ENCODE measurements around the gene XCL1.

The XCL1 gene

GRCh38 chr1:168614235-168614634 lies 37.8 kb downstream of the XCL1 start:
- Histone ChIP-seq H3K9me3 (ENCODE audit: insufficient read depth, low read length) (no peaks in the 10 kb centered on the region), H2AFZ (ENCODE audit: low read depth, low read length) (no peak overlapping the region), H3K4me3 (ENCODE audit: low read length) (no peak overlapping the region), H3K9ac (ENCODE audit: low read length) (no peak overlapping the region), H3K79me2 (ENCODE audit: low read length) (no peaks in the 10 kb centered on the region), H3K4me1 (ENCODE audit: low read length) (peaks cover 3% of the 10 kb centered on the region; the same call in 1 of the 2 replicates), H3K27me3 (ENCODE audit: low read depth, low read length) (no peaks in the 10 kb centered on the region), H3K36me3 (replicated peaks; ENCODE audit: low read depth, low read length) (no peaks in the 10 kb centered on the region), H4K20me1 (ENCODE audit: insufficient read depth, low read length) (no peaks in the 10 kb centered on the region), H3K4me2 (ENCODE audit: low read length) (no peak overlapping the region), H3K27ac (ENCODE audit: low read length) (no peak overlapping the region)
- TF ChIP-seq CTCF (IDR thresholded peaks at IDR 0.05; ENCODE audit: low read depth, low read length), result no peak
- TF ChIP-seq EZH2phosphoT487 (IDR thresholded peaks at IDR 0.05; ENCODE audit: low read depth), result no peak

- H3K79me2 ChIP-seq (ENCODE audit: low read length), result no peaks in the 10 kb centered on the region
- no peak overlapping the region for H2AFZ ChIP-seq (ENCODE audit: low read depth, low read length)
- TF ChIP-seq EZH2phosphoT487 (IDR thresholded peaks at IDR 0.05; ENCODE audit: low read depth) (no peak), CTCF (IDR thresholded peaks at IDR 0.05; ENCODE audit: low read depth, low read length) (no peak)
- no peak overlapping the region for H3K9ac ChIP-seq (ENCODE audit: low read length)
- peaks cover 3% of the 10 kb centered on the region; the same call in 1 of the 2 replicates for H3K4me1 ChIP-seq (ENCODE audit: low read length)
- no peaks in the 10 kb centered on the region for H3K27me3 ChIP-seq (ENCODE audit: low read depth, low read length)
- no peak overlapping the region for H3K4me3 ChIP-seq (ENCODE audit: low read length)
- H3K4me2 ChIP-seq (ENCODE audit: low read length), result no peak overlapping the region
- H3K36me3 ChIP-seq (replicated peaks; ENCODE audit: low read depth, low read length), result no peaks in the 10 kb centered on the region
- no peaks in the 10 kb centered on the region for H4K20me1 ChIP-seq (ENCODE audit: insufficient read depth, low read length)
- no peaks in the 10 kb centered on the region for H3K9me3 ChIP-seq (ENCODE audit: insufficient read depth, low read length)
- no peak overlapping the region for H3K27ac ChIP-seq (ENCODE audit: low read length)
These were observed 39.6 kb downstream of the XCL1 start for GRCh38 chr1:168615965-168616364.

DNA sequence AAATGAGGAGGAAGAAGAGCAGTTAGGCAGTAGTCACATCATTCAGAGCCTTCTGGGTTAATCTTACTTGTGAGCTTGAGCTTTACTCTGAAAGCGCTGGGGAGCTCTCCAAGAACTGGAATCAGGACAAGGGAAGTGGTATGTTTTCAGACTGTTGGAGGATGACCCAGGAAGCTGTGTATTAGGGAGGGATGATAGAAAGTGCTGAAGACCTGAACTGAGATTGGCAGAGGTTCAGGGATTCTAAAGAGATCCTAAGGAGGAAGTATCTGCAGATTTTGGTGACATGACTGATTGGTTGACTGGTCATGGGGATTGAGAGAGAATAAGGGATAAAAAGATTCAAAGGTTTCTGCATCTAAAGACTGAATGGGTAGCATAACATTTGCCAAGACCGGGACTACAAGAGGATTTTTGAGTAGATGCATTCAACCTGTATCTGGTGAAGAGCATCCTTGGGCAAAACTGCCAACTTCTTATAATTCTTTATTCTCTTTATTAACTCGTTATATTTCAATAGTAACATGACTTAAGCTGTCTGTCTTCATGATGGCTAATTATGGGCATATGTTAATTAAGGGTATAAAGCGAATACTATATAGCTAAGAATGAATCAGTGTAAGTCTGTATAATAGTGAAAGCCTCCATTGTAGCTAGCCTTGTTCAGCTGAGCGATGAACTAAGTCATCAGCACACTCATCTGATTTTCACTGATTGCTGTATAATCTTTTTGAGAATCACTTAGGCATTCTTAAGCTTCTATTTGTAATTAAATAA lies 41.8 kb downstream of the XCL1 start:
- Histone ChIP-seq H3K36me3 (replicated peaks; ENCODE audit: low read depth, low read length) (no peaks in the 10 kb centered on the region), H3K79me2 (ENCODE audit: low read length) (no peaks in the 10 kb centered on the region), H3K27me3 (ENCODE audit: low read depth, low read length) (no peaks in the 10 kb centered on the region), H3K9ac (ENCODE audit: low read length) (no peak overlapping the region), H3K4me1 (ENCODE audit: low read length) (peaks cover 3% of the 10 kb centered on the region; the same call in 1 of the 2 replicates), H2AFZ (ENCODE audit: low read depth, low read length) (no peak overlapping the region), H3K4me2 (ENCODE audit: low read length) (no peak overlapping the region), H4K20me1 (ENCODE audit: insufficient read depth, low read length) (no peaks in the 10 kb centered on the region), H3K4me3 (ENCODE audit: low read length) (no peak overlapping the region), H3K27ac (ENCODE audit: low read length) (no peak overlapping the region), H3K9me3 (ENCODE audit: insufficient read depth, low read length) (no peaks in the 10 kb centered on the region)
- TF ChIP-seq EZH2phosphoT487 (IDR thresholded peaks at IDR 0.05; ENCODE audit: low read depth) (no peak), CTCF (IDR thresholded peaks at IDR 0.05; ENCODE audit: low read depth, low read length) (no peak)

DNA sequence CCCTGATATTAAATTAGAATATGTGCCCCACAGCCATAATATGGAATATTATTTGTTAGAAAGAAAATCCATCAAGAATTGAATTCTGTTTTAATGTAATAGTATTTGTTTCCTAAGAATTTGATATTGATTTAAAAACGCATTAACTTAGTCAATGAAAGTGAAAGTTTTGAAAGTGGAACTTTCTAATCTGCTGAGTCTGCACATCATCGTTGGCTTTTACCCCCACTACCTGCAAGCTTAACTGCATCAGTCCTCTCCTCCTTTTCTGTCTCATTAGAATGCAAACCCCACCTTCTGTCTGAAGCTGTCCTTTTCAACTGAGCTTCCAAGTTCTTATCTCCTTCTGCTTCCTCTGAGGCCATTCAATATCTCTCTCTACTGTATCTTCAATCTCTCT lies 42.5 kb downstream of the XCL1 start:
- no peaks in the 10 kb centered on the region for H3K9me3 ChIP-seq (ENCODE audit: insufficient read depth, low read length)
- H3K79me2 ChIP-seq (ENCODE audit: low read length), result no peaks in the 10 kb centered on the region
- no peak overlapping the region for H2AFZ ChIP-seq (ENCODE audit: low read depth, low read length)
- H3K9ac ChIP-seq (ENCODE audit: low read length), result no peak overlapping the region
- H3K36me3 ChIP-seq (replicated peaks; ENCODE audit: low read depth, low read length), result no peaks in the 10 kb centered on the region
- H3K27ac ChIP-seq (ENCODE audit: low read length), result no peak overlapping the region
- no peaks in the 10 kb centered on the region for H4K20me1 ChIP-seq (ENCODE audit: insufficient read depth, low read length)
- no peak for TF ChIP-seq CTCF (IDR thresholded peaks at IDR 0.05; ENCODE audit: low read depth, low read length)
- H3K27me3 ChIP-seq (ENCODE audit: low read depth, low read length), result no peaks in the 10 kb centered on the region
- no peak overlapping the region for H3K4me3 ChIP-seq (ENCODE audit: low read length)
- H3K4me2 ChIP-seq (ENCODE audit: low read length), result peak overlapping the region; percentile 22; the same call in 1 of the 2 replicates
- peaks cover 3% of the 10 kb centered on the region; the same call in 1 of the 2 replicates for H3K4me1 ChIP-seq (ENCODE audit: low read length)

Data from OCI-LY3 (cell line).